HEK293 (cell line): Measurements from ENCODE around the gene MAGI2.

Source experiments
- CTCF ChIA-PET: fragments of 350-600 bp; formaldehyde crosslinking; extraction: SDS; loops from one replicate; lab custom pipeline; 2021; ENCODE audit warnings: antibody characterized with exemption; lab: Yijun Ruan, JAX
- POLR2A ChIA-PET: fragments of 300-600 bp; formaldehyde crosslinking; extraction: SDS; loops from one replicate; lab custom pipeline; 2020; ENCODE audit warnings: antibody characterized with exemption, inconsistent platforms; lab: Yijun Ruan, JAX
- H3K27ac ChIP-seq: fragments of 200-500 bp; sonication (Bioruptor generic); 2 replicates; pipeline ENCODE4 v1.5.1; 2014; ENCODE audit warnings: low read depth, low read length, control low read depth, inconsistent platforms; ENCODE audit errors: extremely low read depth
- H3K36me3 ChIP-seq, 2 experiments: fragments of 200-500 bp in 1 of 2; sonication (Bioruptor generic) in 1 of 2; 1 replicate in 1 of 2; 2 replicates in 1 of 2; pipeline ENCODE4 v1.5.1; 2014 to 2017; ENCODE audit warnings: inconsistent platforms in 2 of 2, low read length in 2 of 2; ENCODE audit not compliant: control insufficient read depth in 2 of 2, insufficient read depth in 1 of 2
- H3K4me1 ChIP-seq: fragments of 200-500 bp; sonication (Bioruptor generic); 2 replicates; pipeline ENCODE4 v1.5.1; 2014; ENCODE audit warnings: mild to moderate bottlenecking, low read length, inconsistent platforms; ENCODE audit not compliant: control insufficient read depth, insufficient read depth
- H3K4me3 ChIP-seq: 2 replicates; pipeline ENCODE4 v1.5.1; 2011; ENCODE audit warnings: low read depth, mild to moderate bottlenecking, control low read depth, low read length, moderate library complexity
- H3K9me3 ChIP-seq: fragments of 200-500 bp; sonication (Bioruptor generic); 2 replicates; pipeline ENCODE4 v1.5.1; 2014; ENCODE audit warnings: low read depth, low read length, inconsistent platforms; ENCODE audit not compliant: control insufficient read depth, insufficient read depth
- ELK4 ChIP-seq: IDR thresholded peaks from 2 replicates; pipeline ENCODE4 v1.6.1; 2011; ENCODE audit warnings: mild to moderate bottlenecking, low read depth, low read length, borderline replicate concordance
- GLI4 ChIP-seq: fragments of 450-650 bp; formaldehyde crosslinking; IDR thresholded peaks from 2 replicates; pipeline ENCODE4 v1.5.1; 2016; ENCODE audit warnings: missing biosample characterization, missing genetic modification characterization
- INSM2 ChIP-seq: fragments of 450-650 bp; formaldehyde crosslinking; IDR thresholded peaks from 2 replicates; pipeline ENCODE4 v1.5.1; 2016; ENCODE audit warnings: missing biosample characterization, missing genetic modification characterization
- MZF1 ChIP-seq: fragments of 450-650 bp; formaldehyde crosslinking; IDR thresholded peaks from 2 replicates; pipeline ENCODE4 v1.5.1; 2017; ENCODE audit warnings: missing biosample characterization, missing genetic modification characterization, borderline replicate concordance
- PBX3 ChIP-seq: sonication (generic); formaldehyde crosslinking; IDR thresholded peaks from 2 replicates; pipeline ENCODE4 v1.8.1; 2022; ENCODE audit warnings: mild to moderate bottlenecking, moderate library complexity, missing genetic modification reagents
- PRDM4 ChIP-seq: fragments of 450-650 bp; formaldehyde crosslinking; IDR thresholded peaks from 2 replicates; pipeline ENCODE4 v1.5.1; 2017; ENCODE audit warnings: missing biosample characterization, missing genetic modification characterization
- SP3 ChIP-seq: fragments of 450-650 bp; formaldehyde crosslinking; IDR thresholded peaks from 2 replicates; pipeline ENCODE4 v1.5.1; 2016; ENCODE audit warnings: missing biosample characterization, missing genetic modification characterization
- ZBTB17 ChIP-seq: fragments of 450-650 bp; formaldehyde crosslinking; IDR thresholded peaks from 2 replicates; pipeline ENCODE4 v1.5.1; 2016; ENCODE audit warnings: missing biosample characterization, missing genetic modification characterization
- ZNF221 ChIP-seq: fragments of 450-650 bp; formaldehyde crosslinking; IDR thresholded peaks from 2 replicates; pipeline ENCODE4 v1.5.1; 2017; ENCODE audit warnings: missing biosample characterization, missing genetic modification characterization, borderline replicate concordance
- ZNF239 ChIP-seq: fragments of 450-650 bp; formaldehyde crosslinking; IDR thresholded peaks from 2 replicates; pipeline ENCODE4 v1.5.1; 2016; ENCODE audit warnings: missing biosample characterization, missing genetic modification characterization
- ZNF350 ChIP-seq: fragments of 450-650 bp; formaldehyde crosslinking; IDR thresholded peaks from 2 replicates; pipeline ENCODE4 v1.5.0; 2017; ENCODE audit warnings: missing biosample characterization, mild to moderate bottlenecking, missing genetic modification characterization
- ZNF354C ChIP-seq: fragments of 450-650 bp; formaldehyde crosslinking; IDR thresholded peaks from 2 replicates; pipeline ENCODE4 v1.5.1; 2016; ENCODE audit warnings: missing biosample characterization, missing genetic modification characterization, low read depth, borderline replicate concordance
- ZNF404 ChIP-seq: fragments of 450-650 bp; formaldehyde crosslinking; IDR thresholded peaks from 2 replicates; pipeline ENCODE4 v1.5.1; 2017; ENCODE audit warnings: missing biosample characterization, missing genetic modification characterization
- ZNF610 ChIP-seq: fragments of 450-650 bp; formaldehyde crosslinking; IDR thresholded peaks from 2 replicates; pipeline ENCODE4 v1.5.1; 2016; ENCODE audit warnings: missing biosample characterization, missing genetic modification characterization, borderline replicate concordance
- ZNF624 ChIP-seq: fragments of 450-650 bp; formaldehyde crosslinking; IDR thresholded peaks from 2 replicates; pipeline ENCODE4 v1.5.1; 2017; ENCODE audit warnings: missing biosample characterization, missing genetic modification characterization
- ZNF701 ChIP-seq: fragments of 450-650 bp; formaldehyde crosslinking; IDR thresholded peaks from 2 replicates; pipeline ENCODE4 v1.5.1; 2016; ENCODE audit warnings: missing biosample characterization, missing genetic modification characterization
- ZNF843 ChIP-seq: fragments of 450-650 bp; formaldehyde crosslinking; IDR thresholded peaks from 2 replicates; pipeline ENCODE4 v1.5.1; 2016; ENCODE audit warnings: missing biosample characterization, missing genetic modification characterization

The MAGI2 gene

GRCh38 chr7:78529392-78529791 is 924.1 kb downstream of the MAGI2 start (continued):
- TF ChIP-seq PRDM4 (tag by site-specific recombination) = no peak
- no peak for TF ChIP-seq ZNF239
- no peak for TF ChIP-seq ZBTB17 (tag by site-specific recombination)

- no peaks in the 10 kb centered on the region for H3K36me3 ChIP-seq
- H3K27ac ChIP-seq = no peak overlapping the region
- CTCF ChIA-PET = no interaction called here
- H3K4me3 ChIP-seq = no peak overlapping the region
- no peaks in the 10 kb centered on the region for H3K9me3 ChIP-seq
- no peaks in the 10 kb centered on the region for H3K4me1 ChIP-seq
- TF ChIP-seq ELK4 (no peak), ZNF843 (no peak), ZNF404 (tag by site-specific recombination) (no peak), PBX3 (CRISPR knock-in tag) (no peak), ZNF221 (tag by site-specific recombination) (no peak), ZNF350 (tag by site-specific recombination) (no peak), ZNF610 (tag by site-specific recombination) (no peak), ZNF354C (tag by site-specific recombination) (no peak), MZF1 (tag by site-specific recombination) (no peak)
- POLR2A ChIA-PET = no interaction called here
Measured at GRCh38 chr7:78528964-78529363, 924.5 kb downstream of the MAGI2 start.

GRCh38 chr7:78523930-78524329 is 929.5 kb downstream of the MAGI2 start:
- no peaks in the 10 kb centered on the region for H3K9me3 ChIP-seq
- H3K4me3 ChIP-seq = no peak overlapping the region
- no peak overlapping the region for H3K27ac ChIP-seq
- ChIA-PET CTCF (interaction anchor here (0.6 kb wide), 1 partner anchor 12 kb away, joined by 3 read pairs; no protein-coding TSS in a partner anchor), POLR2A (no interaction called here)
- H3K36me3 ChIP-seq = no peaks in the 10 kb centered on the region
- no peaks in the 10 kb centered on the region for H3K4me1 ChIP-seq
- no peak for TF ChIP-seq SP3 (tag by site-specific recombination)
- no peak for TF ChIP-seq INSM2 (tag by site-specific recombination)
- TF ChIP-seq ZNF624 (tag by site-specific recombination) = no peak
- TF ChIP-seq GLI4 (tag by site-specific recombination) = no peak
- TF ChIP-seq ZNF701 (tag by site-specific recombination) = no peak
- TF ChIP-seq, all 188 proteins: peak for 0
